ENCODE data around the gene SPACDR. TPM values are rescaled to one million over a fixed set of nuclear protein-coding genes. Genes with fewer than 3 reads are reported as not detected.
"Not testable (repeated sequence)": the region's sequence is repeated elsewhere in the genome, so short reads cannot be mapped to it uniquely, and the experiment has no call there.

SPACDR gene
- total RNA-seq, 6 experiments from 2014 or later, result not detected

DNA sequence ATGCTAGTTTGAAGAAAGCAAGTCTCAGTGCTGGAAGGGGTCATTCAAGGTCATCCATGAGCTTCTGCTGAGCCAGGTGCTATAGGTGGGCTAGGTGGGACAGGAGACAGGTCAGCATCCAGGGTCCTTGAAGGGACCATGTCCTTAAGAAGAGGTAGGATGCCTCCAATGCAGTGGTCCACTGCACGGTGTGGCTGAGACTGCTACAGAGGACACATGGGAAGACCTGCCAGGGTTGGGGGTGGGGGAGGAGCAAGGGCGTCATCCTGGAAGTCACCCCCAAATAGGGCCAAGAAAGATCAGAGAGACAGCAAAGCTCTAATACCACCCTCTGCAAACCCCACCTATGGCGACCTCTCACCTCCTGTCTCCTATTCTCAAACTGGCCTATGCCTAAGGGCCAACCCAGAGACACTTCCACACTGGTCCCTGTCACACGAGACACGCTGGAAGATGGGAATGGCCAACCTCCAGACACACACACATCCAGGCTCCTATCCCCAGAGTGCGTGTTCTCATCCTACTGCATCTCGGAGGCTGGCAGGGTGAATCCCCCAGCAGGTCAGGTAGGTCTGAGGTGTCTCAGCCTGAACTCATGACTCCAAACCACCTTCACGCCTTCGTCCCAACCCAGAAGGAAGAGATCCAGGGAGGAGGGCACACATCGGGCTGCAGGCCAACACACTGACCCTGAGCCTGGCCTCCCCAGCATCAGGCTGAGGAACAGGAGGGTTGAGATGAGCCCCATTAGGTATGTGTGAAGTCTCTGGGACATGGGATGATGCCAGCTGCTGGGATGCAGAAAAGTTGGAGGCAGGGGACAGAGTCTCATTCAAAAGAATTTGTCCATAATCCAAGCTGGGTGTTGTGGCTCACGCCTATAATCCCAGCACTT lies 22.2 kb downstream of the SPACDR start:
- DNase-seq (peak in 2 of 3 donors; percentile 17 to 31), ATAC-seq (no peak)
- intact Hi-C loops (cut with DNase I), result no loop called here

DNA sequence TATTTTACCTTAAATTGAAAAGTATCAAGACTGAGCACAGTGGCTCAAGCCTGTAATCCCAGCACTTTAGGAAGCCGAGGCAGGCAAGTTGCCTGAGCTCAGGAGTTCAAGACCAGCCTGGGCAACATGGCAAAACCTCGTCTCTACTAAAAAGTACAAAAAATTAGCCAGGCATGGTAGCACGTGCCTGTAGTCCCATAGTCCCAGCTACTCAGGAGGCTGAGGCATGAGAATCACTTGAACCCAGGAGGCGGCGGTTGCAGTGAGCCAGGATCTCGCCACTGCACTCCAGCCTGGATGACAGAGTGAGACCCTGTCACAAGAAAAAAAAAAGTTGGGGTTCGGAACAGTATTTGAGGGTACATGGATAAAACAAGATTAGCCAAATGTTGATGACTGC lies 24.8 kb downstream of the SPACDR start:
- WGBS (ENCODE audit: insufficient coverage, low coverage, low lambda C conversion rate, missing lambda C conversion rate), result 88% methylated on average over 4 of the region's 7 CpGs
- intact Hi-C loops (cut with DNase I); ATAC-seq: not testable (repeated sequence)

More for the DNA sequence above, 22.2 kb downstream of the SPACDR start:
- no peaks in the 10 kb centered on the region for H3K9me3 ChIP-seq
- no peak overlapping the region for H3K27ac ChIP-seq
- no peaks in the 10 kb centered on the region for H3K36me3 ChIP-seq
- H3K4me3 ChIP-seq, result no peak overlapping the region
- TF ChIP-seq, protein P1, sequence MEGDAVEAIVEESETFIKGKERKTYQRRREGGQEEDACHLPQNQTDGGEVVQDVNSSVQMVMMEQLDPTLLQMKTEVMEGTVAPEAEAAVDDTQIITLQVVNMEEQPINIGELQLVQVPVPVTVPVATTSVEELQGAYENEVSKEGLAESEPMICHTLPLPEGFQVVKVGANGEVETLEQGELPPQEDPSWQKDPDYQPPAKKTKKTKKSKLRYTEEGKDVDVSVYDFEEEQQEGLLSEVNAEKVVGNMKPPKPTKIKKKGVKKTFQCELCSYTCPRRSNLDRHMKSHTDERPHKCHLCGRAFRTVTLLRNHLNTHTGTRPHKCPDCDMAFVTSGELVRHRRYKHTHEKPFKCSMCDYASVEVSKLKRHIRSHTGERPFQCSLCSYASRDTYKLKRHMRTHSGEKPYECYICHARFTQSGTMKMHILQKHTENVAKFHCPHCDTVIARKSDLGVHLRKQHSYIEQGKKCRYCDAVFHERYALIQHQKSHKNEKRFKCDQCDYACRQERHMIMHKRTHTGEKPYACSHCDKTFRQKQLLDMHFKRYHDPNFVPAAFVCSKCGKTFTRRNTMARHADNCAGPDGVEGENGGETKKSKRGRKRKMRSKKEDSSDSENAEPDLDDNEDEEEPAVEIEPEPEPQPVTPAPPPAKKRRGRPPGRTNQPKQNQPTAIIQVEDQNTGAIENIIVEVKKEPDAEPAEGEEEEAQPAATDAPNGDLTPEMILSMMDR (IDR thresholded peaks at IDR 0.05), result no peak
- no peak for TF ChIP-seq POLR2A (IDR thresholded peaks at IDR 0.05)
- WGBS (ENCODE audit: insufficient coverage, low coverage, low lambda C conversion rate, missing lambda C conversion rate), result 67% methylated on average over 4 of the region's 11 CpGs
- no peaks in the 10 kb centered on the region for H3K27me3 ChIP-seq
- H3K4me1 ChIP-seq, result peaks cover 0 to 18% (median 0%) of the 10 kb centered on the region in 4 donors

DNA sequence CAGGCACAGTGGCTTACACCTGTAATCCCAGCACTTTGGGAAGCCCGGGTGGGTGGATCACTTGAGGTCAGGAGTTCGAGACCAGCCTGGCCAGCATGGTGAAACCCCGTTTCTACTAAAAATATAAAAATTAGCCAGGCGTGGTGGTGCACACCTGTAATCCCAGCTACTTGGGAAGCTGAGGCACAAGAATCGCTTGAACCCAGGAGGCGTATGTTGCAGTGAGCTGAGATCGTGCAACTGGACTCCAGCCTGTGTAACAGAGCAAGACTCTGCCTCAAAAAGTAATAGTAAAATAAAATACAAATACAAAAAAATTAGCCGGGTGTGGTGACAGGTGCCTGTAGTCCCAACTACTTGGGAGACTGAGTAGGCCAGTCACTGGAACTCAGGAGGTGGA lies 25.3 kb downstream of the SPACDR start:
- peaks cover 0 to 16% (median 3%) of the 10 kb centered on the region in 4 donors for H3K4me1 ChIP-seq
- H3K36me3 ChIP-seq, result peaks cover 0 to 12% (median under 1%) of the 10 kb centered on the region in 4 donors
- H3K27me3 ChIP-seq; DNase-seq; ATAC-seq; H3K27ac ChIP-seq; intact Hi-C loops (cut with DNase I); H3K9me3 ChIP-seq; H3K4me3 ChIP-seq: not testable (repeated sequence)
- WGBS (ENCODE audit: insufficient coverage, low coverage, low lambda C conversion rate, missing lambda C conversion rate), result 94% methylated on average over 8 of the region's 8 CpGs

More for the DNA sequence above, 24.8 kb downstream of the SPACDR start:
- peak in 1 of 3 donors; percentile 26 for DNase-seq
- not testable (repeated sequence) for H3K9me3 ChIP-seq, H3K27me3 ChIP-seq, H3K36me3 ChIP-seq, H3K4me3 ChIP-seq
- Histone ChIP-seq H3K4me1 (peaks cover 0 to 19% (median 3%) of the 10 kb centered on the region in 4 donors), H3K27ac (peak overlapping the region in 1 of 3 donors; percentile 7)

DNA sequence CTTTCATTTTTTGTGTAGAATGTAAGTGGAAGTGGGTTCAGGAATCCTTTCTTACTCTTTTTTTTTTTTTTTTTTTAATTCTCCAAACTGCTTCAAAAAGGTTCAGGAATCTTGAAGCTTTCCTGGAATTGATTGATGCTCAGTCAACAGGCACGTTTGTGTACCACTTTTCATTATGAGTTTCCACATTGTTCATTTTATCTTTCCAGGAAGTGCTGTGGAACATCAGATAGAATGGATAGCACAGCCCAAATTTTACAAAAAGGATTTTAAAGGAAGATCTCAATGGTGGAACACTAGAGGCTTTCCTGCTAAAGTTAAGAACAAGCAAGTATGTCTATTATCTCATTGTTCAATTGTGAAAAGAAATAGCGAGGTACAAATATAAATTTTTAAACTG lies 25.9 kb downstream of the SPACDR start:
- Histone ChIP-seq H3K4me1 (peaks cover 0 to 16% (median 3%) of the 10 kb centered on the region in 4 donors), H3K9me3 (no peaks in the 10 kb centered on the region), H3K27ac (no peak overlapping the region), H3K36me3 (peaks cover 0 to 17% (median 3%) of the 10 kb centered on the region in 4 donors), H3K4me3 (no peak overlapping the region), H3K27me3 (no peaks in the 10 kb centered on the region)
- intact Hi-C loops (cut with DNase I), result no loop called here
- no peak for DNase-seq
- WGBS (ENCODE audit: insufficient coverage, low coverage, low lambda C conversion rate, missing lambda C conversion rate), result 42% methylated on average over 2 of the region's 2 CpGs
- ATAC-seq, result no peak
- TF ChIP-seq POLR2A (IDR thresholded peaks at IDR 0.05), result no peak
- TF ChIP-seq, protein P1 (IDR thresholded peaks at IDR 0.05), result no peak

DNA sequence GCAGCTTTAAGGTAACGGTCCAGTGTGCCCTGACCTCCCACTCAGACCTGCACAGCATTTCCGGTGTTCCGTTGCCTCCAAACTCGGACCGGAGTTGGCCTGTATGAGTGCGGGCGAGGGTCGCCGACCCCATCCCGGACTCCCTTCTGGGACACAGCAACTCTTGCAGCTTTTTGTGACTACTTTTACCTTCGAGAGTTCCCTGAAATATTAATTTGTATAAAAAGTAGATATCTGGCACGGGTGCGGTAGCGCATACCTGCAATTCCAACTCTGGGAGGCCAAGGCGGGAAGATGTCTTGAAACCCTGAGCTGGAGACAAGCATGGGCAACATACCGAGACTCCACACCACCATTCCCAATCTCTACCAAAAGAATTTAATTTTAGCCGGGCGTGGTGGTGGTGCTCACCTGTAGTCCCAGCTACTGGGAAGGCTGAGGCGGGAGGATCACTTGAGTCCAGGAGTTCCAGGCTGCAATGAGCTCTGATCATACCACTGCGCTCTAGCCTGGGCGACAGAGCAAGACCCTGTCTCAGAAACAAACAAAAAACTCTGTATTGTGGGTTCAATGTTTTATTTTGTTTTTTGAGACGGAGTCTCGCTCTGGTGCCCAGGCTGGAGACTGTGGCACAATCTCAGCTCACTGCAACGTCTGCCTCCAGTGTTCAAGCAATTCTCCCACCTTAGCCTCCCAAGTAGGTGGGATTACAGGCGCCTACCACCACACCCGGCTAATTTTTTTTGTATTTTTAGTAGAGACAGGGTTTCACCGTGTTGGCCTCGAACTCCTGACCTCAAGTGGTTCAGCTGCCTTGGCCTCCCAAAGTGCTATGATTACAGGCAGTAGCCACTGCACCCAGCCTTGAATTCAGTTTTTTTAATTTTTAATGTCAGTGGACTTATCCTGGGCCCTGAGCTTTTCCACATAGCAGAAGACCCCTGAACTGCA lies 26.6 kb downstream of the SPACDR start:
- 81% methylated on average over 16 of the region's 28 CpGs for WGBS (ENCODE audit: insufficient coverage, low coverage, low lambda C conversion rate, missing lambda C conversion rate)
- H3K27me3 ChIP-seq, result no peaks in the 10 kb centered on the region
- TF ChIP-seq, protein P1 (IDR thresholded peaks at IDR 0.05), result no peak
- no peak for TF ChIP-seq POLR2A (IDR thresholded peaks at IDR 0.05)
- DNase-seq (peak; percentile 38 to 60 (median 50)), ATAC-seq (no peak)
- H3K4me3 ChIP-seq, result peak overlapping the region in 2 of 3 donors; percentile 80 to 92
- intact Hi-C loops (cut with DNase I), result no loop called here
- peak overlapping the region; percentile 88 to 99 (median 99) for H3K27ac ChIP-seq
- H3K36me3 ChIP-seq, result peaks cover 0 to 21% (median 4%) of the 10 kb centered on the region in 4 donors
- no peaks in the 10 kb centered on the region for H3K9me3 ChIP-seq
- H3K4me1 ChIP-seq, result peaks cover 0 to 19% (median 3%) of the 10 kb centered on the region in 4 donors
